NOMO-1 treated with dmso at 0.1 percent for 144 hours (cell line): Measurements from ENCODE around the gene KCNJ3.

ENCODE experiments used
- DNase-seq: peaks from one replicate; lab custom pipeline; 2025; ENCODE audit not compliant: unreplicated experiment; lab: John Stamatoyannopoulos, UW

KCNJ3 gene

DNA sequence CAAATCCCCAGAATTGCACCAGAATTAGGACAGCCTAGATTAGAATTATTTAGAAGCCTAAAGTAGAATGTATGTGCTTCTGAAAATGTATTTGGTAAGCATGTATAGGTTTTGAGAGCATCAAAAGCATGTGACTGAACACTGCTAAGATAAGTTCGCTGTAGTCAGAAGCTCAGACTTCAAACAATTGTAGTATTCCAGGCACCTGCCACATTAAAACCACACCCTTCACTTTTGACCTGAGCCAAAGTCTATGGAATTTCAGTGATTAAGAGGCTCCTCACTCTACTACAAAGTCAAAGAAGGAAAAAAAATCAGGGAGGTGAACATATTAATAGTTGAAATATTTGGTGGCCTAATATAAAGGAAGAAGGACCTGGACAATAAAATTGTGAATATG, 8.2 kb downstream of the KCNJ3 start:
- DNase-seq = no peak

DNA sequence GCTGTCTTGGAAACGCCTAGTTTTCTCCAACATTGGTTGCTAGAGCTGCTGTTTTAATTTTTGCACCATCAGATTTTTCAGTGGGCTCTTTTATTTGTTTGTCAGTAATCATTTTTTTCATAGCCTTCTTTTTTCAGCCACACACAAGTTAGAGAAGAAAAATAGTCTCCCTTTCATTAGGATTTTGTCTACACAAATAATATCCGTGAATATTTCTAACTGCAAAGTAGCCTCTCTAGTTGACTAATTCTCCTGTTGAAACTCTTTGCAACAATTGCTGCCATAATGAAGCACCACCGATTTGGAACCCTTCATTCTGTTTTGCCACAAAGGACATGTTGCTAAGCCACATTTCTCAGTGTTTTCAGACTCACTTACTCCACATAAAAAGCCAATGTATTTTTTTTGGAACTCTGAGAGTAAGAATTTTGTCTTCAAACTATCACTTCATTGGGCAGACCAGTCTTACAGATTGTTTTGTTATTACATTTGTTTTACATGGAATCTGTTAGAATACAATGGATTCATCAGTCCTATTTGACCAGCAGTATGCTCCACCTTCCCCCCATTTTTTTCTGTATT, 9.6 kb downstream of the KCNJ3 start:
- DNase-seq = no peak

- DNase-seq = no peak
Observed at GRCh38 chr2:154709215-154709614, 10.7 kb downstream of the KCNJ3 start.

DNA sequence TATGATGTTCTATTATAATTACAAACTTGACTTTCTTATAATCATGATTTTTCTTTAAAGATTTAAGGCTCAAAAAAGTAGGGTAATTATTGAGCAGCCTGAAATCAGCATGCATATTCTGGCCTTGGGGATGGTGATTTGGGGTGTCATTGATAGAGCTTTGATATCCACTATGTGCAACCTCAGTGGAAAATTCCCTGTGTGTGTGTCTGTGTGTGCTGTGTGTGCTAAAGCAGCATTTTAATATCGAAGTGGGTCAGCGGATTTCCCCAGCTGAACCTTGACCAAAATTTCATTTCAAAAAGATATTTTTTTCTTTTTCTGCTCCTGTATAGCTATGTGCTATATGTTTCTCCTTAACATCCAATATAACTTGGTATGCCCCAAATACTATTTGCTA, 11.6 kb downstream of the KCNJ3 start:
- DNase-seq = no peak

GRCh38 chr2:154710685-154711084, 12.2 kb downstream of the KCNJ3 start:
- no peak for DNase-seq

DNA sequence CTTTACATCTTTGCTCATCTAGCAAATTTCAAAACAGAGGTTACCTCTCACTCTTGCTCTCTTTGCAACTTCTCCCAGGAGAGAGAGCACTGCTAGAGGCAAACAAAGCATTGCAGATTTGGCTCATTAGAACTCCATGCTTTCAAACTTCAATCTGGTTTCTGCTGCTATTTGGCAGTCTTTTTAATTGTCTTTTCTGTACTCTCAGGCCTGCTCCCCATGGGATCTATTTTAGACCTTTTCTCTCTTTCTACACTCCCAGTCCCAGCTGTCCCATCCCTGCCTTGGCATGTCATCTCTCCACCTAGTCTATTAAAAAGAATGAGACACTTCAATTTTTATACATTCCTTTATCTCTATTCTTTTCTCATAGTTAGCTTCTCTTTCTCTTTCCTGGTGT, 15.2 kb downstream of the KCNJ3 start:
- no peak for DNase-seq

GRCh38 chr2:154720651-154721050, 22.2 kb downstream of the KCNJ3 start:
- no peak for DNase-seq

- no peak for DNase-seq
Observed at GRCh38 chr2:154724194-154724797, 25.8 kb downstream of the KCNJ3 start.

DNA sequence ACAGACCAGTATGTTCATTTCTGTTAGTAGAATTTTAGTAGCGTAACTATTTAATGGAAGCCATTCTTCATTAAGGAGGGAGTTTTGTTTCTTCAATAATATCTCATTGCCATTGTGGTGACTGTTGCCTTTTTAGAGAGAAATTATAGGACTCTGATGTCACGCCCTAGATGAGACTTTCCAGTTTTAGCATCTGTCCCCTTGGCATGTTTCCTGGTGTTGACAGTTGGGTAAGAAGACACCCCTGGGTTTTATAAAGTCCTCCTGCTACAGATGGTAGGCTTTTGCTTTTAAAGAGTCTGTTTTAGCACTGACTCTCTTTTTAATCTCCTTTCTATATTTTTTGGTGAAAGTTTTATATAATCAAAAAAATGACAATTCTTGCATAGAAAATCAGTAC, 41.9 kb downstream of the KCNJ3 start:
- DNase-seq = no peak

DNA sequence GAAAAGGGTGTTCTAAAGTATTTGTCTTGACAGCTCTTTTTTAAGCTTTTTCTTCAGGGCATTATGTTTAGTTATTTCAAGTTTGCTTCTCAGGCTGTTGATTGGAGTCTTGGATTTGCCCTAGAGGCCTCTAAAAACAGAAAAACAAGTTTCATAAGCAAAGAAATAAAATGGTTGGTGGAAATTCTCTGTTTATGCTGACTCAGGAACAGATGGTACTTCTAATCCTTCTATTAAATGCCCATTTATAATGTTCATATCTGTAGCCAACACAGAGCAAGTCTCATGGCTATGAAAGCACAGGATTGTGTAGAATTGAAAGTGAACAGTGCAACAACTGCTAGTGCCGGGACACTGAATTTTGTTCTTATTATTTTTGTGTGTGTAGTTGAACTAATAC, 60.4 kb downstream of the KCNJ3 start:
- DNase-seq = no peak

- DNase-seq = no peak
Observed at GRCh38 chr2:154762638-154763037, 64.1 kb downstream of the KCNJ3 start.

DNA sequence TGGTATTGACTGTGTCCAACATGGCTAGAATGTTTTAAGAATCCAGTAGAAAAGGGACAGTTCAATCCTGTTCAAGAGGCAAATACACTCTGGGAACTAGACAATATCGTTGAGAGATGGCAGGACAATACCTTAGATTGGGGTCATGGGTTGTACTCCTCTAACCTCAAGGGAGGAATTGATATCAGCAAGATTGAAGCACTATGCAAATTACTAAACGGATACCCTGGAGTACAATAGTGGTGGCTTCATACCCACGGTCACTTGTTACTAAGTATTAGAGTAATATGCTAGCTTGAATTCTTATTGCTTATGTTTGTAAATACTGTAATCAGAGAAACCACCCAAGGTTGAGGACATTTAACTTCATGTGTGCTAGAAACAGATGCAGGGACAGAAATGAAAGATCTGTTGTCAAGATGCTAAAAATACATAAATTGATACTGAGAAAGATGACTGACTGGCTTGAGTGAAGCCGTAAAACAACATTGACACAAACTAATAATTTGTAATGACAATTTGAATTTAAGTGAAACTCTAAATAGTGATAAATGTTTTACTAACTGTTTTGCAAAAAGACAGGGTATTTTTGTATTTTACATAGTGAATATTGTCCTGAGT, 73.3 kb downstream of the KCNJ3 start:
- no peak for DNase-seq

- no peak for DNase-seq
Observed at GRCh38 chr2:154776825-154777224, 78.3 kb downstream of the KCNJ3 start.

DNA sequence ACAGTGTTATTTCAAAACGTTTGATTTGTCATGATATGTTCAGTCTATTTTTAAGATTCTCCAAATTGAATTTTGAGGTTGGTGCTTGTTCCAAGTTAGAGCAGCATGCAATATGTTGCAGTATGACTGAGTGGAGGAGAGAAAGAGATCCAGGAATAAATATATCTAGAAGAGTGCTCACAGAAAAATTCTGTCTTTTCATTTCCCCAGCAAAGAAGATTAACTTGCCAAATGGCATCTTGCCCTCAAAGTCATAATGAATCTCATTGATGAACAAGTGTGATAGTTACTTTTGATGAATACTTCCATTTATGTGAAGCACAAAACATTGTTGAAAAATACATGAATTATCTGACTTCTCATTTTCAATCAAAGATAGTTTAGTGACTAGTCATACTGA, 95.9 kb downstream of the KCNJ3 start:
- DNase-seq = no peak

- no peak for DNase-seq
Observed at GRCh38 chr2:154795651-154796050, 97.2 kb downstream of the KCNJ3 start.

DNA sequence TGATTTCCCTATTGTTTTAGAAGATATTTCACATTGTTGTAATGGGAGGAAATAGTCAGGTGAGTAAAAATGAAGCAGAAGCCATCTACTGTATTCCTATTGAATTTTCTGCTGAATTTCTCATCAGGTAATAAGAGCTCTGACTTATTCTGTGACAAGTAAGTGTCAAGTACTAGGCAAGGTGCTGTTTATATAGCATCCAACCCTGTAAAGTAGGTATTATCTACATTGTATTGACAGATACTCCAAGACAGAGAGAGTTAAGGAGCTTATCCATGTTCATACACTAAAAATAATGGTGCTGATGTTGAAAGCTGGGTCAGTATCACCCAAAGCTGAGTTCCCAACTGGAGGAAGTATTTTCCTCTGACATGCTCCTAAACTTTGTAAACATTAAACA, 106.0 kb downstream of the KCNJ3 start:
- DNase-seq = no peak

DNA sequence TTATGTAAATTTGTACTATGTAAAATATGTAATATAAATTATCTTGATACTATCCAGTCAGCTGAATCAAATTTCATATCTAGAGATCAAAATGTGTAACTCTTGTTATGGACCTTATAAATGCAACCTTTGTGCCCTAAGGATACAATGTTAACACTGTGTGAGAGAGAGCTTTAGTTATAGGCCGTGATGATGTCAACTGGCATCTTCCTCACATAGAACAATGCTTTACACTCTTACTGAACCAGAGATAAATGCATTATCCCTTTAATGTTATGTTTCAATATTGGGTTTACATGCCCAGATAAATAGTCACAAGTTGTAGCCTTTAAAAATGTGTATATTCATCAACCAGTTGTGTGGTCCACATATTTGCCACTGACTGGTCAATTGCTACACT, 115.1 kb downstream of the KCNJ3 start:
- DNase-seq = no peak

DNA sequence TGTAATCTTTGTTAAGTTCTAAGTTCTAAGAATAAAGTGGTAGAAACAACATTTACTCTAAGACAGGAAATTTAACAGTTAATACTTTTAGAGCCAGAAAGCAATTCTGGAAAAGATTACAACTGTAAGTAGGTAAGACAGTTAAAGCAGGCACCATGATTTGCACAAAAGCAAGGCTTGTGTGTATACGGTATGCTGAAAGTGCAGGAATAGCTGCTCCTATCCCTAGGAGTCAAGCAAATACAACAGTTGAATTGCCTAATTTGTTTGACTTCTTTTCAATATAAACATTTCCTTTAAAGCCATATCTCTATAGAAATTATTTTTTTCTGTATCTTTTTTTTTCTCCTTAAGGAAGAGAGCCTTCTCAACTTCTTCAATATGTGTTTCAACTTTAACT, 116.4 kb downstream of the KCNJ3 start:
- DNase-seq = no peak

DNA sequence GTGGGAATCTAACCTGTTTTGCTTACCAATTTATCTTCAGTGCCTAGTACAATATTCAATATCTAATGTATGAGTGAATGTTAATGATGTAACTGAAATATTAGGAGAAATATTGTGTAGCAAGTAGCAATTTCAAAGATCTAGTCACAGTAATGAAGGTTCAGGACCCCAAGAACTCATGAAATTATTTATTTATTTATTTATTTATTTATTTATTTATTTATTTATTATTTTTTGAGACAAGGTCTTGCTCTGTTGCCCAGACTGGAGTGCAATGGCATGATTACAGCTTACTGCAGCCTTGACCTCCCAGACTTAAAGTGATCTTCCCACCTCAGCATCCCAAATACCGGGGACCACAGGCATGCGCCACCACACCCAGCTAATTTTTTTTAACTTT, 126.9 kb downstream of the KCNJ3 start:
- DNase-seq = no peak

DNA sequence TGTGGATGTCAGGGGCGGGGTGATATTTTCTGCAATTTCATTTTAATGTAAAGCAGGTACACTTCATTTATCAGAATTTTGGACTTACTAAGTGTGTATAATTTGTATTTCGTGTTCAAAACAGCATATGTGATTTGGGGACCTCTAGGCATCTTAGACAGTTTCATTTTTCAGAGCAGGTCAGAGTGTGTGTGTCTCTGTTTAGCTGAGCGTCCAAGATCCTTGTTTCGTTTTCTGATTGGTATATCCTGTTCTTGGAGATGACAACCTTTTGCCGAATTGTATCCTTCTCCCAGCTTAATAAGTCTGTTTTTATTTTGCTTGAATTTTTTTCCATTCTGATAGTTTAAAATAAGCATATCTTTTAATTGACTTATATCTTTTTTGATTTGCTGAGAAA, 128.3 kb downstream of the KCNJ3 start:
- no peak for DNase-seq

GRCh38 chr2:154827286-154827685, 128.8 kb downstream of the KCNJ3 start:
- DNase-seq = no peak

DNA sequence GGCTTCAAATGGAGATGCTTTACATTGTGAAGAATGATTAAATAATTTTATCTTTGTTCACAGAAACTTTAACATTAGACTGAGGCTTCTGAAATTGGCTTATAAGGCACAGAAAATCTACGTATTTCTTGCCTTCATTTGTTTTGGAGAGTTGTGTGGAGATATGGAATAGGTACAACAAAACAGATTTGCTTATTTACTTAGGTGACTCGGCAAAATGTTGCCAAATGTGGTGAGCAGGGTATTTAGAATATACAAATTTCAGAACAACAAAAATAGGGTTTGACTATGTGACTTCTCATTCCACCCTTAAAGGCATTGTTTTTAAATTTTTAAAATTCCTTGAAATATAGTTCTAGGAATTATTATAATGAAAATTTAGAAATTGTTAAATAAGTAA, 134.2 kb downstream of the KCNJ3 start:
- DNase-seq = no peak

GRCh38 chr2:154836632-154837031, 138.1 kb downstream of the KCNJ3 start:
- no peak for DNase-seq
